ENCODE measurements around the gene HLF. TPM values are rescaled to one million over a fixed set of nuclear protein-coding genes. Genes with fewer than 3 reads are reported as not detected.

The HLF gene
- total RNA-seq, 2 donors from 2014 or later, result 26.5 to 34.9 TPM

DNA sequence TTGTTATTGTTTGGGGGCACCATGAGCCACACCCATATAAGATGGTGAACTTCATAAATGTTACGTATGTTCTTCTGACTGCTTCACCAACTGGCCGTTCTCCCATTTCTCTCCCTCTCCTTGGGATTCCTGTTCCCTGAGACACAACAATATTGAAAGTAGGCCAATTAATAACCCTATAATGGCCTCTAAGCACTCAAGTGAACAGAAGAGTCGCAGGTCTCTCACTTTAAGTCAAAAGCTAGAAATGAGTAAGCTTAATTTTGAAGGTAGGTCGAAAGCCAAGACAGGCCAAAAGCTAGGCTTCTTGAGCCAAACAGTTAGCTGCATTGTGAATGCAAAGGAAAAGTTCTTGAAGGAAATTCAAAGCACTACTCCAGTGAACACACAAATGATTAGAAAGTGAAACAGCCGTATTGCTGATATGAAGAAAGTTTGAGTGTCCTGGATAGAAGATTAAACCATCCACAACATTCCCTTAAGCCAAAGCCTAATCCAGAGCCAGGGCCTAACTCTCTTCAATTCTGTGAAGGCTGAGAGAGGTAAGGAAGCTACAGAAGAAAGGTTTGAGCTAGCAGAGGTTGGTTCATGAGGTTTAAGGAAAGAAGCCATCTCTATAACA lies 25.8 kb downstream of the HLF start:
- H3K9me3 ChIP-seq, result no peaks in the 10 kb centered on the region
- H3K4me1 ChIP-seq (replicated peaks), result peaks cover 5% of the 10 kb centered on the region
- no peaks in the 10 kb centered on the region for H3K27me3 ChIP-seq (replicated peaks; ENCODE audit: insufficient read depth)
- 73% methylated on average over 5 of the region's 5 CpGs for WGBS
- H3K4me3 ChIP-seq, result no peak overlapping the region
- intact Hi-C loops (cut with DNase I), result loop anchor here (10.0 kb wide), 2 partner anchors 154 to 296 kb away; no protein-coding TSS in a partner anchor
- H3K27ac ChIP-seq, result no peak overlapping the region
- H3K36me3 ChIP-seq, result no peaks in the 10 kb centered on the region
- TF ChIP-seq POLR2A (IDR thresholded peaks at IDR 0.05), result no peak
- TF ChIP-seq CTCF (IDR thresholded peaks at IDR 0.05), result no peak
- DNase-seq (ENCODE audit: low spot score), result no peak

GRCh38 chr17:55291114-55291507 lies 26.4 kb downstream of the HLF start:
- 91% methylated on average over 1 of the region's 1 CpG for WGBS

DNA sequence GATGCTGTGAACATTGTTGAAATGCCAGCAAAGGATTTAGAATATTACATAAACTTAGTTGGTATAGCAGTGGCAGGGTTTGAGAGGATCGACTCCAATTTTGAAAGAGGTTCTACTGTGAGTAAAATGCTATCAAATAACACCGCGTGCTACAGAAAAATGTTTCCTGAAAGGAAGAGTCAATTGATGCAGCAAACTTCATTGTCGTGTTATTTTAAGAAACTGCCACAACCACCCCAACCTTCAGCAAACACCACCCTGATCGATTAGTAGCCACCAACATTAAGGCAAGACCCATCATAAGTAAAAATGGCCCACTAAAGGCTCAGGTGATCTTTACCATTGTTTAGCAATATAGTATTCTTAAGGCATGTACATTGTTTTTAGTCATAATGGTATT lies 27.3 kb downstream of the HLF start:
- H3K36me3 ChIP-seq, result no peaks in the 10 kb centered on the region
- H3K9me3 ChIP-seq, result no peaks in the 10 kb centered on the region
- no peaks in the 10 kb centered on the region for H3K27me3 ChIP-seq (replicated peaks; ENCODE audit: insufficient read depth)
- H3K27ac ChIP-seq, result no peak overlapping the region
- H3K4me3 ChIP-seq, result no peak overlapping the region
- intact Hi-C loops (cut with DNase I), result loop anchor here (10.0 kb wide), 2 partner anchors 153 to 297 kb away; no protein-coding TSS in a partner anchor
- TF ChIP-seq CTCF (IDR thresholded peaks at IDR 0.05), result no peak
- TF ChIP-seq POLR2A (IDR thresholded peaks at IDR 0.05), result no peak
- TF ChIP-seq POLR2AphosphoS5 (IDR thresholded peaks at IDR 0.05), result no peak
- WGBS, result 88% methylated on average over 5 of the region's 5 CpGs
- no peak for DNase-seq (ENCODE audit: low spot score)
- H3K4me1 ChIP-seq (replicated peaks), result no peaks in the 10 kb centered on the region

More at GRCh38 chr17:55291114-55291507, 26.4 kb downstream of the HLF start:
- TF ChIP-seq CTCF (IDR thresholded peaks at IDR 0.05) (no peak), POLR2AphosphoS5 (IDR thresholded peaks at IDR 0.05) (no peak), POLR2A (IDR thresholded peaks at IDR 0.05) (no peak)
- Histone ChIP-seq H3K36me3 (no peaks in the 10 kb centered on the region), H3K27me3 (replicated peaks; ENCODE audit: insufficient read depth) (no peaks in the 10 kb centered on the region), H3K27ac (no peak overlapping the region), H3K4me3 (no peak overlapping the region), H3K9me3 (no peaks in the 10 kb centered on the region), H3K4me1 (replicated peaks) (peaks cover 5% of the 10 kb centered on the region)
- no peak for DNase-seq (ENCODE audit: low spot score)
- intact Hi-C loops (cut with DNase I), result loop anchor here (10.0 kb wide), 2 partner anchors 154 to 296 kb away; no protein-coding TSS in a partner anchor

GRCh38 chr17:55294042-55294751 lies 29.4 kb downstream of the HLF start:
- no peak for DNase-seq (ENCODE audit: low spot score)
- H3K27ac ChIP-seq, result peak overlapping the region in 1 of 2 donors; percentile 6
- intact Hi-C loops (cut with DNase I), result loop anchor here (10.0 kb wide), 2 partner anchors 151 to 299 kb away; no protein-coding TSS in a partner anchor
- TF ChIP-seq POLR2AphosphoS5 (IDR thresholded peaks at IDR 0.05), result no peak
- no peak for TF ChIP-seq CTCF (IDR thresholded peaks at IDR 0.05)
- no peak for TF ChIP-seq POLR2A (IDR thresholded peaks at IDR 0.05)
- 76% methylated on average over 13 of the region's 13 CpGs for WGBS
- H3K4me3 ChIP-seq, result no peak overlapping the region
- H3K4me1 ChIP-seq (replicated peaks), result no peaks in the 10 kb centered on the region
- no peaks in the 10 kb centered on the region for H3K27me3 ChIP-seq (replicated peaks; ENCODE audit: insufficient read depth)
- no peaks in the 10 kb centered on the region for H3K36me3 ChIP-seq
- H3K9me3 ChIP-seq, result no peaks in the 10 kb centered on the region
